Kidney epithelial cell (primary cell): ENCODE results near the gene SIGLEC11. TPM values are rescaled to one million over a fixed set of nuclear protein-coding genes. Genes with fewer than 3 reads are reported as not detected.

Experiments
- DNase-seq: peaks from one replicate; pipeline ENCODE4 v3.0.0-alpha.2; 2010; ENCODE audit warnings: low read depth
- H3K27me3 ChIP-seq: 2 replicates; pipeline ENCODE4 v1.6.0; 2011; ENCODE audit warnings: low read length; ENCODE audit not compliant: control insufficient read depth, insufficient read depth
- H3K36me3 ChIP-seq: 2 replicates; pipeline ENCODE4 v1.5.1; 2011; ENCODE audit warnings: low read length; ENCODE audit not compliant: control insufficient read depth, insufficient read depth
- H3K4me3 ChIP-seq: 2 replicates; pipeline ENCODE4 v1.5.1; 2011; ENCODE audit warnings: low read depth, mild to moderate bottlenecking, control low read depth, low read length
- CTCF ChIP-seq: IDR thresholded peaks from 2 replicates; pipeline ENCODE4 v1.5.1; 2011; ENCODE audit warnings: mild to moderate bottlenecking, moderate library complexity, low read length, control low read depth, inconsistent platforms; ENCODE audit not compliant: insufficient read depth, poor library complexity, severe bottlenecking
- total RNA-seq: library from RNA; depleted of rRNA; stranded (reverse); fragments of >200 nt; gene quantifications from 2 replicates; pipeline ENCODE4 v1.2.3, GENCODE V29; 2015

The SIGLEC11 gene
- total RNA-seq, 1 donor from 2014 or later = not detected

DNA sequence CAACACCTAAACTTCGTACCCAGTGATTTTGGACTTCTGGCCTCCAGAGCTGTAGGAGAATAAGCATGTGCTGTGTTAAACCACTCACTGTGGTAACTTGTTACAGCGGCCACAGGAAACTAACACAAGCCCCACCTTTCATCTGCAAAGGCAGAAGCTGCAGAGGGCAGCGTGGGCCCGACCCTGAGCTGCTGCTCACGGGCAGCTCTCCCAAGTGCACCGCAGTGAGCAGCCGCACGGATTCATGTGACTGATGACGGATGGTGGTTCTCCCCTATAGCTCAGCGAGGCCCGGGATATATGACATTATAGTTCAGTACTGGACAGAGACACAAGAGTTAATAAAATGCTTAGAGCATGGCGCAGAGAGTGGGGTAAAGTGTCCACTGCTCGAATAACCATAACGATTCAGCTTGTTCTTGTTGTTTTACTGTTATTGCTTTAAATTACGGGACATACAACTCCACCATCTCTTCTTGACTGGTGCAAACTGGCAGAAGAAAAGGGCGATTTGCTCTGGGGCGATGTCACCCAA, 42.3 kb upstream of the SIGLEC11 start:
- no peak for DNase-seq
- TF ChIP-seq CTCF = no peak
- Histone ChIP-seq H3K36me3 (no peaks in the 10 kb centered on the region), H3K4me3 (no peak overlapping the region), H3K27me3 (no peaks in the 10 kb centered on the region)

- no peak for TF ChIP-seq CTCF
- Histone ChIP-seq H3K36me3 (no peaks in the 10 kb centered on the region), H3K27me3 (no peaks in the 10 kb centered on the region), H3K4me3 (no peak overlapping the region)
- DNase-seq = no peak
These were observed 41.5 kb upstream of the SIGLEC11 start for GRCh38 chr19:50002386-50002960.

GRCh38 chr19:50001775-50002174, 40.8 kb upstream of the SIGLEC11 start:
- Histone ChIP-seq H3K36me3 (no peaks in the 10 kb centered on the region), H3K27me3 (no peaks in the 10 kb centered on the region), H3K4me3 (no peak overlapping the region)
- no peak for DNase-seq
- no peak for TF ChIP-seq CTCF

DNA sequence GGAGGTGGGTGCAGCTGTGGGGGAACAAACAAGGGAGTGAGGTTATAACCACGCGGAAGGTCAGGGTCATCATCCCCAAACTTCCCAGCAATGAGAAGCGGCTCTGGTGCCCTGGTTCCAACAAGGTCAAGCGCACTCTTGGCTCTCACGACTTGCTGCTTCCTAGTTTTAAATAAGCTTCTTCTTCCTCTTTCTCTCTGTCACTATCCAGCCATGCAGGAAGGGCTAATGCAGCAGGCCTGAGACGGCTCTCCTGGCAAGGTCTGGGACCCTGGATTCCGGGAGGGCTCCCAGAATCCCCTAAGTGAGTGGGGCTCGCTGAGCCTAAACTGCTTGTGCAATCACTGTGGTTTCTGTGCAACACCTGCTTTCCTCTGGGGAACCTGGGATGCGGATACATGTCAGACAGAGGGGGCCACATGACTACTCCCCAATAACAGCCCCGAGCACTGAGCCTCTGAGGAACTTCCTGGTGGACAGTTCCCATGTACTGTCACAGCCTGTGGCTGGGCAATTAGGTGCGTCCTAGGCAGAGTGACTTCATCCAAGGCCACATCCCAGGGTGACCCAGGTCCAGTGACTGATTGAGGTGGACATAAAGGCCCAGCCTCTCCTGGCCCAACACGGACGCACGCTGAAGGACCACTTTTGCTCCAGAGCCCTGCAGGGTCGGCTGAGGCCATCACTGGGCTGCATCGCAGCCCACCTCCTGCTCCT, 40.0 kb upstream of the SIGLEC11 start:
- H3K27me3 ChIP-seq = no peaks in the 10 kb centered on the region
- no peak for DNase-seq
- H3K36me3 ChIP-seq = no peaks in the 10 kb centered on the region
- no peak overlapping the region for H3K4me3 ChIP-seq
- no peak for TF ChIP-seq CTCF

DNA sequence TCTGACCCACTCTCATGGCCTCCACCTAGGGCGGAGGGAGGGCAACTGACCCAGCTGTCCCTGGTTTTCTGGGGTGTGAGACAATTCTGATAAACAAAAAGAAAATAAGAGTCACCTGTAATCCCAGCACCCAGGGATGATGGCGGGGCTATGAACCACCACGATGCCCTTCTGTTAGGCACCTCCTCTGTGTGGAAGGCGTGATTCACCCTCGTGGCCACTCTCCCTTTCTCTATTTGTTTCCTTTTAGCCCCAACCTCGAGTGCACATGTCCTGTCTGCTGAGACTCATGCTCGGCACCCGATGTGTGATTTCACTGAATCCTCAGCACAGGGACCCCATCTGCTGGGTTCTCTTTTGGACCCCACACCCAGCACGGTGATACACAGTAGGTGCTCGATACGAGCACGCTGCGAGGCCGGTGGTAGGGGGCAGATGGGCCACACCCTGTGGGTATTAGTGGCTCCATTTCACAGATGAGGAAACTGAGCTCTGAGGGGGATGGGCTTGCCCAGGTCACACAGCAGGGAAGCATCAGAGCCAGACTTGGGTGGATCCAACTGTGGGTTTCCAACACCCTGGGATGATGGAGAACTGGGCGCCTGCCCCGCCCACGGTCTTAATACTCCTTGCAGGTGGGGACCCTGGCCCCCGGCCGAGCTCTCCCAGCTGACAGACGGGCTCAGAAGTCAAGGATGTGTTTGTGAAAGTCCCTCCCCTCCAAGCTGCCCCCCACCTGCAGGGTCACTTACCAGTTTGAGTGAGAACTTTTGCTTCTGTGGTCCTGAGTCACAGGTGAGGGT, 39.3 kb upstream of the SIGLEC11 start:
- no peak for DNase-seq
- peaks cover 1% of the 10 kb centered on the region for H3K36me3 ChIP-seq
- TF ChIP-seq CTCF = no peak
- no peaks in the 10 kb centered on the region for H3K27me3 ChIP-seq
- H3K4me3 ChIP-seq = no peak overlapping the region
